ENCODE results near the gene SPI1.

DNA sequence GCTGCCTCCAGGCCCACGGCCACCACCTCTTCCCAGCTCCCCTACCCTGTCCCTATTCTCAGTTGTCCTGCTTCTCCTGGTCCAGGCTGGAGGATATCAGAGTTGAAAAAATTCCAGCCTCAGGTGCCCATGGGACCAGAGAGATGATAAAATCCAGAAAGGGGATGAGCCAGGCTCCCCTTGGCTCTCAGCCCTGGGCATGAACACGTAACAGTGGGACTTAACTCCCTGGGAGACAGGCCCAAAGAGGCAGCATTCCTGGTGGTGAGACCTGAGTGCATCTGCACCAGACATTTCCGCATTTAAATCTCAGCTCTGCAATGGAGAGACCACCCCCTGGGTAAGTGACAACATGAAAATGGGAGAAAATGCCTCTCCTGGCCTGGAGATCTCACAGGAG, 19.7 kb upstream of the SPI1 start:
- TF ChIP-seq POLR2A (IDR thresholded peaks at IDR 0.05; ENCODE audit: extremely low read depth, insufficient read length): no peak
- TF ChIP-seq, protein P1, sequence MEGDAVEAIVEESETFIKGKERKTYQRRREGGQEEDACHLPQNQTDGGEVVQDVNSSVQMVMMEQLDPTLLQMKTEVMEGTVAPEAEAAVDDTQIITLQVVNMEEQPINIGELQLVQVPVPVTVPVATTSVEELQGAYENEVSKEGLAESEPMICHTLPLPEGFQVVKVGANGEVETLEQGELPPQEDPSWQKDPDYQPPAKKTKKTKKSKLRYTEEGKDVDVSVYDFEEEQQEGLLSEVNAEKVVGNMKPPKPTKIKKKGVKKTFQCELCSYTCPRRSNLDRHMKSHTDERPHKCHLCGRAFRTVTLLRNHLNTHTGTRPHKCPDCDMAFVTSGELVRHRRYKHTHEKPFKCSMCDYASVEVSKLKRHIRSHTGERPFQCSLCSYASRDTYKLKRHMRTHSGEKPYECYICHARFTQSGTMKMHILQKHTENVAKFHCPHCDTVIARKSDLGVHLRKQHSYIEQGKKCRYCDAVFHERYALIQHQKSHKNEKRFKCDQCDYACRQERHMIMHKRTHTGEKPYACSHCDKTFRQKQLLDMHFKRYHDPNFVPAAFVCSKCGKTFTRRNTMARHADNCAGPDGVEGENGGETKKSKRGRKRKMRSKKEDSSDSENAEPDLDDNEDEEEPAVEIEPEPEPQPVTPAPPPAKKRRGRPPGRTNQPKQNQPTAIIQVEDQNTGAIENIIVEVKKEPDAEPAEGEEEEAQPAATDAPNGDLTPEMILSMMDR (IDR thresholded peaks at IDR 0.05; ENCODE audit: low read depth, low read length): no peak
